DND-41 (cell line): ENCODE measurements around the gene PAFAH2.

Experiments
- ATAC-seq: fragments of 200-7000 bp; cut with Tn5 transposase; 3 replicates; pipeline ENCODE4 v1.9.1; 2021; ENCODE audit warnings: low read depth; ENCODE audit not compliant: insufficient read depth
- DNase-seq: peaks from one replicate; pipeline ENCODE4 v3.0.0-alpha.2; 2020
- H2AFZ ChIP-seq: 2 replicates; pipeline ENCODE4 v1.6.0; 2012; ENCODE audit warnings: low read depth, low read length
- H3K27ac ChIP-seq: 2 replicates; pipeline ENCODE4 v1.5.1; 2012; ENCODE audit warnings: low read length, inconsistent platforms
- H3K27me3 ChIP-seq: fragments of 200-600 bp; sonication (generic); 2 replicates; pipeline ENCODE4 v1.6.0; 2012; ENCODE audit warnings: low read length, mild to moderate bottlenecking, inconsistent platforms; ENCODE audit not compliant: insufficient read depth, poor library complexity
- H3K36me3 ChIP-seq: 2 replicates; pipeline ENCODE4 v1.5.1; 2012; ENCODE audit warnings: low read length, inconsistent platforms; ENCODE audit not compliant: insufficient read depth
- H3K4me1 ChIP-seq: 2 replicates; pipeline ENCODE4 v1.5.1; 2012; ENCODE audit warnings: mild to moderate bottlenecking, low read length; ENCODE audit not compliant: insufficient read depth
- H3K4me2 ChIP-seq: 2 replicates; pipeline ENCODE4 v1.6.0; 2012; ENCODE audit warnings: mild to moderate bottlenecking, moderate library complexity, low read length, inconsistent platforms; ENCODE audit not compliant: insufficient read depth
- H3K4me3 ChIP-seq, 2 experiments: fragments of 200-600 bp in 1 of 2; shearing (Covaris generic) in 1 of 2; 2 replicates each; pipeline ENCODE4 v1.5.1; 2012 to 2016; ENCODE audit warnings: inconsistent platforms in 2 of 2, low read length in 2 of 2, mild to moderate bottlenecking in 2 of 2, low read depth in 1 of 2, moderate library complexity in 1 of 2
- H3K79me2 ChIP-seq: 2 replicates; pipeline ENCODE4 v1.6.0; 2012; ENCODE audit warnings: low read length, inconsistent platforms; ENCODE audit not compliant: insufficient read depth
- H3K9ac ChIP-seq: 2 replicates; pipeline ENCODE4 v1.6.0; 2012; ENCODE audit warnings: low read depth, mild to moderate bottlenecking, inconsistent platforms, low read length, moderate library complexity
- H3K9me3 ChIP-seq: 2 replicates; pipeline ENCODE4 v1.5.1; 2012; ENCODE audit warnings: low read length, moderate library complexity, mild to moderate bottlenecking, inconsistent platforms; ENCODE audit not compliant: insufficient read depth, severe bottlenecking
- H4K20me1 ChIP-seq: 2 replicates; pipeline ENCODE4 v1.6.0; 2012; ENCODE audit warnings: low read length; ENCODE audit not compliant: insufficient read depth
- EZH2 ChIP-seq: IDR thresholded peaks from 3 replicates; pipeline ENCODE4 v1.6.1; 2012; ENCODE audit warnings: borderline replicate concordance, low read depth, mild to moderate bottlenecking, moderate library complexity, low read length, inconsistent platforms; ENCODE audit not compliant: severe bottlenecking
- TF ChIP-seq, protein P1 (sequence below): IDR thresholded peaks from 2 replicates; pipeline ENCODE4 v1.5.1; 2012; ENCODE audit warnings: borderline replicate concordance, low read length, moderate library complexity, mild to moderate bottlenecking; ENCODE audit not compliant: poor library complexity, severe bottlenecking; ENCODE audit errors: extremely low read depth

PAFAH2 gene

GRCh38 chr1:25967308-25967707 lies 30.6 kb downstream of the PAFAH2 start:
- no peak for DNase-seq
- Histone ChIP-seq H3K4me3 (no peak overlapping the region), H3K9ac (no peak overlapping the region), H3K79me2 (peaks cover 75% of the 10 kb centered on the region), H4K20me1 (peaks cover 8% of the 10 kb centered on the region), H3K9me3 (no peaks in the 10 kb centered on the region), H3K4me1 (peaks cover 41% of the 10 kb centered on the region), H3K4me2 (no peak overlapping the region), H3K27ac (peak overlapping the region; percentile 12; the same call in 1 of the 2 replicates), H2AFZ (no peak overlapping the region), H3K27me3 (no peaks in the 10 kb centered on the region), H3K36me3 (peaks cover 83% of the 10 kb centered on the region)
- no peak for ATAC-seq
- TF ChIP-seq, protein P1, sequence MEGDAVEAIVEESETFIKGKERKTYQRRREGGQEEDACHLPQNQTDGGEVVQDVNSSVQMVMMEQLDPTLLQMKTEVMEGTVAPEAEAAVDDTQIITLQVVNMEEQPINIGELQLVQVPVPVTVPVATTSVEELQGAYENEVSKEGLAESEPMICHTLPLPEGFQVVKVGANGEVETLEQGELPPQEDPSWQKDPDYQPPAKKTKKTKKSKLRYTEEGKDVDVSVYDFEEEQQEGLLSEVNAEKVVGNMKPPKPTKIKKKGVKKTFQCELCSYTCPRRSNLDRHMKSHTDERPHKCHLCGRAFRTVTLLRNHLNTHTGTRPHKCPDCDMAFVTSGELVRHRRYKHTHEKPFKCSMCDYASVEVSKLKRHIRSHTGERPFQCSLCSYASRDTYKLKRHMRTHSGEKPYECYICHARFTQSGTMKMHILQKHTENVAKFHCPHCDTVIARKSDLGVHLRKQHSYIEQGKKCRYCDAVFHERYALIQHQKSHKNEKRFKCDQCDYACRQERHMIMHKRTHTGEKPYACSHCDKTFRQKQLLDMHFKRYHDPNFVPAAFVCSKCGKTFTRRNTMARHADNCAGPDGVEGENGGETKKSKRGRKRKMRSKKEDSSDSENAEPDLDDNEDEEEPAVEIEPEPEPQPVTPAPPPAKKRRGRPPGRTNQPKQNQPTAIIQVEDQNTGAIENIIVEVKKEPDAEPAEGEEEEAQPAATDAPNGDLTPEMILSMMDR = no peak
- TF ChIP-seq EZH2 = no peak

GRCh38 chr1:25959611-25960010 lies 38.3 kb downstream of the PAFAH2 start:
- H3K27me3 ChIP-seq = no peaks in the 10 kb centered on the region
- ATAC-seq (no peak), DNase-seq (no peak)
- no peaks in the 10 kb centered on the region for H3K4me1 ChIP-seq
- H3K9ac ChIP-seq = no peak overlapping the region
- H3K4me2 ChIP-seq = no peak overlapping the region
- no peak overlapping the region for H2AFZ ChIP-seq
- peaks cover 73% of the 10 kb centered on the region for H3K36me3 ChIP-seq
- H4K20me1 ChIP-seq = peaks cover 8% of the 10 kb centered on the region
- H3K79me2 ChIP-seq = peaks cover 21% of the 10 kb centered on the region
- TF ChIP-seq, protein P1 = no peak
- TF ChIP-seq EZH2 = no peak
- no peak overlapping the region for H3K27ac ChIP-seq
- H3K9me3 ChIP-seq = no peaks in the 10 kb centered on the region
- no peak overlapping the region for H3K4me3 ChIP-seq

- no peaks in the 10 kb centered on the region for H3K27me3 ChIP-seq
- peaks cover 10% of the 10 kb centered on the region for H3K79me2 ChIP-seq
Measured at GRCh38 chr1:25958465-25958864, 39.4 kb downstream of the PAFAH2 start.

More at GRCh38 chr1:25958465-25958864, 39.4 kb downstream of the PAFAH2 start:
- Histone ChIP-seq H3K4me3 (no peak overlapping the region), H3K36me3 (peaks cover 61% of the 10 kb centered on the region), H3K27ac (no peak overlapping the region), H3K9me3 (no peaks in the 10 kb centered on the region), H3K9ac (no peak overlapping the region), H3K4me2 (no peak overlapping the region), H2AFZ (no peak overlapping the region), H3K4me1 (no peaks in the 10 kb centered on the region), H4K20me1 (0 out of 2 replicates have a peak, but pooled peaks cover 4% of the 10 kb centered on the region)
- TF ChIP-seq, protein P1 = no peak
- no peak for TF ChIP-seq EZH2
- no peak for ATAC-seq
- no peak for DNase-seq
